ENCODE data around the gene JMJD1C.

- TF ChIP-seq CTCF (tag by site-specific recombination; IDR thresholded peaks at IDR 0.05) (no peak), ZBTB6 (tag by site-specific recombination; IDR thresholded peaks at IDR 0.05) (no peak), KLF17 (tag by site-specific recombination; IDR thresholded peaks at IDR 0.05) (no peak), TSHZ1 (tag by site-specific recombination; IDR thresholded peaks at IDR 0.05; ENCODE audit: borderline replicate concordance) (no peak), ZNF280C (tag by site-specific recombination; IDR thresholded peaks at IDR 0.05) (no peak), ZNF518A (tag by site-specific recombination; conservative IDR thresholded peaks at IDR 0.05; ENCODE audit: low read depth) (no peak), ZNF660 (tag by site-specific recombination; IDR thresholded peaks at IDR 0.05) (no peak), ZNF837 (tag by site-specific recombination; IDR thresholded peaks at IDR 0.05) (no peak), ZNF146 (tag by site-specific recombination; IDR thresholded peaks at IDR 0.05) (no peak), ZNF561 (tag by site-specific recombination; IDR thresholded peaks at IDR 0.05; ENCODE audit: borderline replicate concordance) (no peak), ZNF670 (tag by site-specific recombination; IDR thresholded peaks at IDR 0.05; ENCODE audit: low read depth) (no peak), ZNF214 (tag by site-specific recombination; IDR thresholded peaks at IDR 0.05; ENCODE audit: borderline replicate concordance) (no peak), MZF1 (tag by site-specific recombination; IDR thresholded peaks at IDR 0.05; ENCODE audit: borderline replicate concordance) (no peak), PRDM4 (tag by site-specific recombination; IDR thresholded peaks at IDR 0.05) (no peak)
Observed at GRCh38 chr10:63409465-63410027, 56.2 kb downstream of the JMJD1C start.

Measured in HEK293 (cell line).